ENCODE data around the gene SULT2B1.
"Not testable (repeated sequence)": the region's sequence is repeated elsewhere in the genome, so short reads cannot be mapped to it uniquely, and the experiment has no call there.

The SULT2B1 gene

DNA sequence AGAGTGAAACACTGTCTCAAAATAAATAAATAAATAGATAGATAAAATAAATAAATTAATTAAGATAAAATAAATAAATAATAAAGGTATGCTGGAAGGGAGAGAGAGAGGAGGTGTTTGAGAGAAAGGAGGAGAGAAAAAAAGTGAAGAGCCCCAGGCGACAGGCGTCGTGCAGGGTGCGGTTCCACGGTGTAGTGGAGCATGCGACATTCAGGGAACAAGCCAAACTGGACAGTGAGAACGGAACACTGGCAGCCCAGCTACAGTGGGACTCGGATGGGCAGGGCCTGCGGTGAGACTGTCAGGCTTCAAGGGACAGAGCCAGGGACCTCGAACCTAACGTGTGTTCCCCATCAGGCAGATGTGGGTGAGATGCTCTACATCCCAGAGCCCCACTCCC, 9.4 kb downstream of the SULT2B1 start:
- DNase-seq: no peak

DNA sequence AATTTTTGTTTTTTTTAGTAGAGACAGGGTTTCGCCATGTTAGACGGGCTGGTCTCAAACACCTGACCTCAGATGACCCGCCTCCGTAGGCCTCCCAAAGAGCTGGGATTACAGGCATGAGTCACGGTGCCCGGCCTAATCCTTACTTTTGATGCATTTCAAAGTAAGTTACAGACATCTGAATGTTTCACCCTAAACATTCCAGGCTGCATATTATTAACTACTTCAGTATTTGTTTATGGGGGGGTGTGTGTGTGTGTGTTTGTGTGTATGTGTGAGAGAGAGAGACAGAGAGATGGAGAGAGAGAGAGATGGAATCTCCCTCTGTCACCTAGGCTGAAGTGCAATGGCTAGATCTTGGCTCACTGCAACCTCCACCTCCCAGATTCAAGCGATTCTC, 13.1 kb downstream of the SULT2B1 start:
- DNase-seq: peak; percentile 90

DNA sequence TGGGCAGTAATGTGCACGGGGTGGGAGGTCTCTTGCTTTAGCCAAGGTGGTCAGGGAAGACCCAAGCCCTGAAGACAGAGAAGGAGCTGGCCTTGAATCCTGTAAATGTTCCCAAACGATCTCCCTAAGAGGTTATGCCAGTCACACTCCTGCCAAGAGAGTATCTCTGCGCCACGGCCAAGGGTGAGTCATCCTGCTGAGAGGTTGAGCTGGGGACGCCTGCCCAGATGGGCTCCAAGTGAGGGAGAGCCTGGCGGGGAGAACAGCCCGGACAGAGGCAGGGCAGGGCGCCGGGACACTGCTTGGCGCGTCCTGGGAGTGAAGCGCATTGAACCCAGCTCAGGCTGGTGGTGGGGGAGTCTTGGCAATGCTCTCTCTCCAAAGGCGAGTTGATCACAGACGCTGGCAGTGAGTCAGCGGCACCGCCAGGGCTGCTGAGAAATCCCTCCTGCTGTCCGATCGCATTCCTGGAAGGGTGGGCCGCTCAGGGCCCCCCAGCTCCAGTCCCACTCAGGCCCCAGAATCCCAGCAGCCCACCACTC, 16.4 kb downstream of the SULT2B1 start:
- DNase-seq: peak; percentile 97

DNA sequence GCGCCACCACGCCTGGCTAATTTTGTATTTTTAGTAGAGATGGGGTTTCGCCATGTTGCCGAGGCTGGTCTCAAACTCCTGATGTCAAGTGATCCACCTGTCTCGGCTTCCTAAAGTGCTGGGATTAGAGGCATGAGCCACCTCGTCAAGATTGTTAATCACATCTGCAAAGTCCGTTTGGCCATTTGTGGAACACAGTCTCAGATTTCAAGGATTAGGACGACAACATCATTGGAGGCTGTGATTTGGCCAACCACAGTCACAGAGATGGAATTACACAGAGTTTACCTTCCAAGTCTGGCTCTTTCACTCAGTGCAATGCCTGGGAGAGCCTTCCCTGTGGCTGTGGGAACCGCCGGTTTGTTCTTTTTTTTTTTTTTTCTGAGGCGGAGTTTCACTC, 17.8 kb downstream of the SULT2B1 start:
- DNase-seq: no peak

DNA sequence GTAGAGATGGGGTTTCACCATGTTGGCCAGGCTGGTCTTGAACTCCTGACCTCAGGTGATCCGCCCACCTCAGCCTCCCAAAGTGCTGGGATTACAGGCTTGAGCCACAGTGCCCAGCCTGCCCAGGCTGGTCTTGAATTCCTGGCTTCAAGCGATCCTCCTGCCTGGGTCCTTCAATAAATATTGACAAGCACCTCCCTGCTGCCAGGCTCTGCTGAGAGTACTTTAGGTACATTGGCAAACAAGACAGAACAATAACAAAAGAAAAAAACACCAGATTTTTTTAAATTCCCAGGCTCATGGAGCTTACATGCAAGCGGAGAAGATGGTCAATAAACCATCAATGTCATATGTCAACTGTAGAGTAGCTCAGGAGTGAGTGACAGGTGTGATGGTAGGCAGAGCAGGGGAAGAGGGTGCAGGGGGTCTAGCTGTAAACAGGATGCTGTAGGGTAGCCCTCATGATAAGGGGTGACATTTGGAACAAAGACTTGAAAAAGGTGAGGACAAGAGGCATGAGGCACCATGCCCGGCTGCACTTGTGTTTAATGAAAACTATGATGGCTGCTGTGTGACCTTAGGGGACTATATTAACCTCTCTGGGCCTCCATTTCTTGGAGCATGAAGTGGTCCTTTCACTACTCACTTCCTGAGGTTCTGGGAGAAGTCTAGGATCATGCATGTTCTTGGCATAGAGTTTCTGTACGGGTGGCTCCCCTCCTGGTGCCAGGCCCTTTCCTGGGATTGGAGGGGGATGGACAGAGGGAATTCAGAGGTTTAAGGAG, 19.6 kb downstream of the SULT2B1 start:
- no peak for DNase-seq

DNA sequence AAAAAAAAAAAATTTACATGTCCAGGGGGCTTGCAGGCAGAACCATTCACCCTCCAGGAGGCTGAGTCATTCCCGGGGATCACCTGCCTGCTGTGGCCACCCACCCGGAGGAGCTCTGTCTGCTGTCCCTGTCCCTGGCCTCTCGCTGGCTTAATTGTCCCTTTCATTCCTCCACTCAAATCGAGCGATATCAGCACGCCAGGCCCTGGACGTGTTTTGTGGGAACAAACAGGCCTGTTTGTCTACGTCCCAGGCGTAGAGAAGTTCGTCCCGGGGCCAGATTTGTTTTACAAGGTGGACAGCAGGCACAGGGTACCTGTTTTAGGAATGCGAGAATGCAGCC, 21.2 kb downstream of the SULT2B1 start:
- no peak for DNase-seq

DNA sequence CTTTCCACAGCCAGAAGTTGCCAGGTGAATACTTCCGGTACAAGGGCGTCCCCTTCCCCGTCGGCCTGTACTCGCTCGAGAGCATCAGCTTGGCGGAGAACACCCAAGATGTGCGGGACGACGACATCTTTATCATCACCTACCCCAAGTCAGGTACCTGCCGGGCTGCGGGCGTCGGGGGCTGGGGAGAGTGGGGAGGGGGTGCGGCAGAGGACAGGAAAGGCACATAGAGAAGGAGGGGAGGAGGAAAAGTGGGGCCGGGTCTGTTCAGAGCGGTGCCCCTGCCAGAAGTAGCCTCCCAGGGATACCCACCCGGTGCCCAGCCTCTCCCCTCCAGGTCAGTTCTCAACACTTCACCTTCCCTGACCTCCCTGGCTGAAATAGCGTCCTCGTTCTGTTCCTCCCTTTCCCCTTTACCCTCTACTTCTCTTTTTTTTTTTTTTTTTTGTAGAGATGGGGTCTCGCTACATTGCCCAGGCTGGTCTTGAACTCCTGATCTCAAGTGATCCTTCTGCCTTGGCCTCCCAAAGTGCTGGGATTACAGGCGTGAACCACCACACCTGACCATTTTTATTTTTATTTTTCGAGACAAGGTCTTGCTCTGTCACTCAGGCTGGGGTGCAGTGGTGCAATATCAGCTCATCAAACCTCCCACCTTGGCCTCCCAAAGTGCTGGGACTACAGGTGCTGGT, 24.1 kb downstream of the SULT2B1 start:
- DNase-seq: no peak

DNA sequence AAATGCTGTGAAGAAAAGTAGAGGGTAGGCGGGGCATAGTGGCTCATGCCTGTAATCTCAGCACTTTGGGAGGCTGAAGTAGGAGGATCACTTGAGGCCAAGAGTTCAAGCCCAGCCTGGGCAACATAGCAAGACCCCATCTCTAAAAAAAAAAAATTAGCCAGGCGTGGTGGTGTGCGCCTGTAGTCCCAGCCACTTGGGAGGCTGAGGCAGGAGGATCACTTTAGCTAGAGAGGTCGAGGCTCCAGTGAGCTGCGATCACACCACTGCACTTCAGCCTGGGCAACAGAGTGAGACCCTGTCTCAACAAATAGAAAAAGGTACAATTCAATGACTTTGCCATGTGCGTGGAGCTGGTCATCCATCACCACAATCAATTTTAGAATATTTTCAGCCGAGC, 25.9 kb downstream of the SULT2B1 start:
- not testable (repeated sequence) for DNase-seq

DNA sequence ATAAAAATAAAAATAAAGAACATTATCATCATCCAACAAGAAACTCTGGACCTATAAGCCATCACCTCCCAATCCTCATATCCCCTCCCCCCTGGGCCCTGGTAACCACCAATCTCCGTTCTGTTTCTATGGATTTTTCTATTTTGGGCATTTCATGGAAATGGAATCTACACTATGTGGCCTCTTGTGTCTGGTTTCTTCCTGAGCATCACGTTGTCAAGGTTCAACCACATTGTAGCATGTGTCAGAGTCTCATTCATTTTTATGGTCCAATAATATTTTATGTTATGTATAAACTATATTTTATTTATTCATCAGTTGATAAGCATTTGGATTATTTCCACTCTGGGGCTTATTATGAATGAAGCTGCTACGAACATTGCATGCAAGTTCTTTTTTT, 26.9 kb downstream of the SULT2B1 start:
- peak; percentile 34 for DNase-seq

DNA sequence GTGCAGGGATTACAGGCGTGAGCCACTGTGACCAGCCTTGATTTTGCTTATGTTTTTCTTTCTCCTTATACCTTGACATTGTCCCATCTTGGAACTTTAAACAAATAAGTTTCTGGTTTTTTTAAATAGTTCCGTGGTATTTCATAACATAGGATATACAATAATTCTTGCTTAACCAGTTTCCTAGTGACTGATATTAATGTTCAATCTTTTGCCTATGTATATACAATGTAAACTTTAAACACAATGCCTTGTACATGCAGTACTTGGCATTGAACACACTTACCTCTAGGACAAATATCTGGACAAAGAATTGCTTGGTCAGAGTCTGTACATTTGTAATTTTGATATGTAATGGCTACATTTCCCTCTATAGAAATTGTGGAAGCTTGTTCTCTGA, 30.2 kb downstream of the SULT2B1 start:
- DNase-seq: no peak

DNA sequence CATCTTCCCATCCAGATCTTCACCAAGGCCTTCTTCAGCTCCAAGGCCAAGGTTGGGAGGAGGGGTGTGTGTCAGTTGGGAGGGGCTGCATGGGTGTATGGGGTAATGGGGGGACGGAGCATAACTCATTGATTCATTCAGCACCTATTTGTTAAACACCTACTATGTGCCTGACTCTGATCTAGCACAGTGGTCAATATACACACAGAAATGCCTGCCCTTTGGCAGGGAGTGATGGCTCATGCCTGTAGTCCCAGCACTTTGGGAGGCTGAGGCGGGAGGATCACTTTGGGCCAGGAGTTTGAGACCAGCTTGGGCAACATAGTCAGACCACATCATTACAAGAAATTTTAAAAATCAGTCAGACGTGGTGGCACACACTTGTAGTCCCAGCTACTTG, 35.4 kb downstream of the SULT2B1 start:
- no peak for DNase-seq

DNA sequence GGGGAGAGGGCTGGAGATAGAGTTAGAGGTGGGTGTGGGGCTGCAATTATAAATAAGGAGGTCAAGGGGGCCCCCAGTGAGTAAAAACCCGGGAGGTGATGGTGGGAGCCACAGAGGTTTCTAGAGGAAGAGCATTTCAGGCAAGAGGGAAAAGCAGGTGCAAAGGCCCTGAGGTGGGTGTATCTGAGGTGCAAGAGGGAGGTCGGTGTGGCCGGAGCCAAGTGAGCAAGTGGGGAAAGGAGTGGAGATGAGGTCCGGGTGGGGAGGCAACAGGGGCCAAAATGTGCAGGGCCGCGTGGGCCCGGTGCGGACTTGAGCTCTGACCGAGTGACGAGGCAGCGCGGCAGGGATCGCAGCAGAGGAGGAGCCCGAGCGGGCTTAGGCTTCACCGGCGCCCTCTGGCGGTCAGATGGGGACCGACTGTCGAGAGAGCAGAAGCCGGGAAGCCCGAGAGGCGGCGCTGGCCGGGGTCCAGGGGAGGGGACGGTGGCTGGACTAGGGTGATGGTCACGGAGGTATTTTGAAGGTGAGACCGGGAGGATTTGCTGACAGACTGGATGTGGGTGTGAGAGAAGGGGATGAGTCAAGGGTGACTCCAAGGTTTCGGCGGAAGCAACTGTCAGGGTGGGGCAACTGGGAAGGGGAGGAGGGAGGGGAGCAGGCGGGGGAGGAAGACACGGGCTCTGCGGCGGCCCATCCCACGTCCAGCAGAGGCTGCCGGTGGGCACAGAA, 36.9 kb downstream of the SULT2B1 start:
- peak; percentile 86 for DNase-seq

DNA sequence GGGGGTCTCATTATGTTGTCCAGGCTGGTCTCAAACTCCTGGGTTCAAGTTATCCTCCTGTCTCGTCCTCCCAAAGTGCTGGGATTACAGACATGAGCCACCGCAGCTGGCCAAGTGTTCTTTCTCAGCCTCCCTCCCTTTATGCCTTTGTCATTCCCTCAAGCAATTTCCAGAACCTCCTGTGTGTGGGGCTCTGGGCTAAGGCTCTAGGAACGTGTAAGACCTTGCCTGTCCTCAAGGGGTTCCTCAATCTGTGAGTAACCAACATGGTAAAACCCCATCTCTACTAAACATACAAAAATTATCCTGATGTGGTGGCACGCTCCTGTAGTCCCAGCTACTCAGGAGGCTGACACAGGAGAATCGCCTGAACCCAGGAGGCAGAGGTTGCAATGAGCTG, 39.0 kb downstream of the SULT2B1 start:
- DNase-seq: peak; percentile 28

DNA sequence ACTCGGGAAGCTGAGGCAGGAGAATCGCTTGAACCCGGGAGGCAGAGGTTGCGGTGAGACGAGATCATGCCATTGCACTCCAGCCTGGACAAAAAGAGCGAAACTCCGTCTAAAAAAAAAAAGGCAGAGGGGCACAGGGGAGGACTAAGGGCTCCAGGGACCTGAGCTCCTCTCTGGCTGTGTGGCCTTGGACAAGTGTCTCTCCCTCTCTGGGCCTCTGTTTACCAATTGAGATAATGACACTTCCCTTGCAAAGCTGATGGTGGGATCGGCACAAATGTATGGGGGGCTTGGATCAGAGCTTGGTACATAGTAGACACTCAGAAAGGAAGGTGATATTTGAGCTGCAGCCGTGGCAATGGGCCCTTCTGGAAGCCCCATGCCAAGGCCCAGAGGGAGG, 43.2 kb downstream of the SULT2B1 start:
- no peak for DNase-seq

DNA sequence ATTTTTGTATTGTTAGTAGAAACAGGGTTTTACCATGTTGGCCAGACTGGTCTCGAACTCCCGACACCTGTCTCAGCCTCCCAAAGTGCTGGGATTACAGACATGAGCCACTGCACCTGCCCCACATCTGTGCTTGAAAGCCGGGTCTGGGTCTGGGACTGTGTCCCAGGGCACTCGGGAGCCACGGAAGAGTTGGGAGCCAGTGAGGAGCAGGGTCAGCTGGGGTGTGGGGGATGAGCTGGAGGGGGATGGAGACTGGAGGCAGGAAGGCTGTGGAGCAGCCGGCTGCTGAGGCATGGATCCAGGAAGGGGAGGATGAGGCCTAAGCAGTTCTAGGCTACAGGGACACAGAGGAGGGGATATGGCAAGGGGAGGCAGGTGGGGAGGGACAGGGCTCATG, 43.9 kb downstream of the SULT2B1 start:
- DNase-seq: no peak

DNA sequence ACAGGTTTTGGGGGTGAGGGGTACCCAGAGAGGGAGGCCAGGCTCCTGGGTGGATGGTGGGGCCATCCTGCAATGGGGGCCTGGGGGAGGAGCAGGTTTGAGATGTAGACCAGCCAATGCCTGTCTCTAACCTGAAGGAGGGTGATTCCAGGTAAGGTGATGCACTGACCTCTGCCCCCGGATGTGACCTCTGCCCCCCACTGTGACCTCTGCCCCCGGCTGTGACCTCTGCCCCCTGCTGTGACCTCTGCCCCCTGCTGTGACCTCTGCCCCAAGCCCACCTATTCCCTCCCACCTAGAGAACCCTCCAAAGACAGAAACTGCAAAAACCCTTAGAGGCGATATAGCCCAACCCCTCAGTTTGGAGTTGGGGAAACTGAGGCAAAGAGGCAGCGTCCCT, 44.3 kb downstream of the SULT2B1 start:
- DNase-seq: no peak

DNA sequence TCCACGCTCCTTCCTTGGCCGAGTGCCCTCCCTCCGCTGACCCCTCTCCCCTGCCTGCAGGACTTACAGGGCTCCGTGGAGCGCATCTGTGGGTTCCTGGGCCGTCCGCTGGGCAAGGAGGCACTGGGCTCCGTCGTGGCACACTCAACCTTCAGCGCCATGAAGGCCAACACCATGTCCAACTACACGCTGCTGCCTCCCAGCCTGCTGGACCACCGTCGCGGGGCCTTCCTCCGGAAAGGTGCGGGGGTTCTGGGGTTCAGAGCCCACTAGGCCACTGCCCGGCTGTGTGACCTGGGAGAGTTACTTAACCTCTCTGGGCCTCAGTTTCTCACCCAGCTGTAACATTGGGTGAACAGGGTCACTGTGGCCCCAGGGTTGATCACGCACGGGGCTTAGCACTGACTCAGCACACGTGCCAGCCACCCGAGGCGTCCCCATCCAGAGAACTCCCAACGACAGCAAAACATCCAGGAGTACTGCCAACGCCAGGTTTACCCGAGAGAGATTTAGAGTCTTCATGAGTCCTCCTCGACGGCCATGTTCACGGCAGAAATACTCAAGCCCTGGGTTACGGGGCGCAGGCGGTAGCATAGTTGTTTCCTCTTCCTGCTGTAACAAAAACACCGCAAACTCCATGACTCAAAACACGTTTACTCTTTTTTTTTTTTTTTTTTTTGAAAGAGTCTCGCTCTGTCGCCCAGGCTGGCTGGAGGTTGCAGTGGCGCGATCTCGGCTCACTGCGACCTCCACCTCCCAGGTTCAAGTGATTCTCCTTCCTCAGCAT, 44.9 kb downstream of the SULT2B1 start:
- DNase-seq: no peak

DNA sequence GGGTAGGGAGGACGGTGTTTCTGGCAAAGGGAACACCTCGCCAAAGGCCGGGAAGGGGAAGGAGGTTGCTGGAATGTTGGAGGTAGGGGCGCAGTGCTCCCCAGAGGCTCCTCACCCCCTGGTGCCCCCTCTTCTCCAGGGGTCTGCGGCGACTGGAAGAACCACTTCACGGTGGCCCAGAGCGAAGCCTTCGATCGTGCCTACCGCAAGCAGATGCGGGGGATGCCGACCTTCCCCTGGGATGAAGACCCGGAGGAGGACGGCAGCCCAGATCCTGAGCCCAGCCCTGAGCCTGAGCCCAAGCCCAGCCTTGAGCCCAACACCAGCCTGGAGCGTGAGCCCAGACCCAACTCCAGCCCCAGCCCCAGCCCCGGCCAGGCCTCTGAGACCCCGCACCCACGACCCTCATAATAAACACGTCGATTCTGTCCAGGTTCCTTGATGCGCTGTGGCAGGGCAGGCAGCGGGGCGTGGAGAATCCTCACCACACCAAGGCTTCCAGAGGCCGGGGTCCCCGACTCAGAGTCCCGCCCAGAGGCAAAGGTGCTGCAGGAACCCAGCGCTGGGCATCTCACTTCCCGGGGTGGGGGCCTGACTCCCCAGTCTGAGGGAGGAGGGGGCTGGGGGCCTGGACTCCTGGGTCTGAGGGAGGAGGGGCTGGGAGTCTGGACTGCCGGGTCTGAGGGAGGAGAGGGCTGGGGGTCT, 47.2 kb downstream of the SULT2B1 start:
- DNase-seq: no peak

DNA sequence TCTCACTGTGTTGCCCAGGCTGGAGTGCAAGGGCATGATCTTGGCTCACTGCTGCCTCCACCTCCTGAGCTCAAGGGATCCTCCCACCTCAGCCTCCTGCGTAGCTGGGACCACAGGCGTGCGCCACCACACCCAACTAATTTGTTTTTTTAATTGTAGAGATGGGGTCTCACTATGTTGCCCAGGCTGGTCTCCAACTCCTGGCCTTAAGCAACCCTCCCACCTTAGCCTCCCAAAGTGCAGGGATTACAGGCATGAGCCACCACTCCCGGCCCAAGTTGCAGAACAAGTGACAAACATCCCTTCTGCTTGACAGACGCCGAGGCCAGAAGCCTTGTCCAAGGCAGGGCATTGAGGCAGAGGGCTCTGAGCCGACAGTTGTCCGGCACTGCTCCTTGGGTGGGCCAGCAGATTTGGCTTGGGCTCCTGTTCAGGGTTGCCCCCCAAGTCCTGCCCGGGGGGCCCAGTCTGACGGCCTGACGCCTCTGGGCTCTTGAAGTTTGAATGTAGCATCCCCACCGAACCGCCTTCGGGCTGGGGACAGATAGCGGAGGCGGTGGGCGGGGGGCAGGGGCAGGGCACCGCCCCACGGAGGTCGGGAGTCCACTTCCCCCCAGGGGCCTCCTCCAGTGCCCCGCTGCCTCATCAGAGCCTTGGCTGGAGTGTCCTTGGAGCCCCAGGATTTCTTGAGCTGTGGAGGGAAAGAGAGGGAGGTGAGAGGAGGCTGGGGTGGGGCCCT, 48.9 kb downstream of the SULT2B1 start:
- DNase-seq: no peak

DNA sequence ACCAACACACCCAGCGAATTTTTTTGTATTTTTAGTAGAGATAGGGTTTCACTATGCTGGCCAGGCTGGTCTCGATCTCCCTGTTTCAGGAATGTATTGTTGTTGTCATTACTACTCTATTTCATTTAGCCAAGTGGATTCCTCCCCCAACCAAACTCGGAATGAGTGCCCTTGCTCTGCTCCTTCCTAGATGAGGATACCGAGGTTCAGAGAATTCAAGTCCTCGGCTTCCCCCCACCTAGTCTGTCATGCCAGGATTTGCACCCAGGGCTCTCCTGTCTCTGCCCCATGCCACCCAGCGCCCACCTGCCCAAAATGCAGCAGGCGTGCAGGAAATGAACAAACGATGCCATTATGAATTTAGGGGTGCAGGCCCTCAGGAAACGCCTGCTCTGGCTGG, 51.0 kb downstream of the SULT2B1 start:
- no peak for DNase-seq

DNA sequence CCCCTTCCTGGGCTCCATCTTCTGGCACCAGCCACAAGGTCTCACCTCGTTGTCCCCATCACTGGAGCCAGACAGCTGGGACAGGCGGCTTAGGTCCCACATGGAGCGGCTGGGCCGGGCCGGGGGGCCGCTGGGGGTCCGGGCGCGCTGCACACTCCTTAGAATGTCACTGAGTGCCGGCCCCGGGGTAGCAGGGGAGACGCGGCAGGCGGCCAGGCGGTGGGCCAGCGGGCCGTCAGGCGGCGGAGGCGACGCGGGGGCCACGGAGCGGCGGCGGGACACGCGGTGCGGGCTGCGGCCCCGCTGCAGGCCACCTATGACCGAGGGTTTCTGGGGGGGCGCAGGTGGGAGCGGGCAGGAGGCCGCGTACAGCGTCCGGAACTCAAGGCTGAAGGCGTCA, 51.5 kb downstream of the SULT2B1 start:
- no peak for DNase-seq

DNA sequence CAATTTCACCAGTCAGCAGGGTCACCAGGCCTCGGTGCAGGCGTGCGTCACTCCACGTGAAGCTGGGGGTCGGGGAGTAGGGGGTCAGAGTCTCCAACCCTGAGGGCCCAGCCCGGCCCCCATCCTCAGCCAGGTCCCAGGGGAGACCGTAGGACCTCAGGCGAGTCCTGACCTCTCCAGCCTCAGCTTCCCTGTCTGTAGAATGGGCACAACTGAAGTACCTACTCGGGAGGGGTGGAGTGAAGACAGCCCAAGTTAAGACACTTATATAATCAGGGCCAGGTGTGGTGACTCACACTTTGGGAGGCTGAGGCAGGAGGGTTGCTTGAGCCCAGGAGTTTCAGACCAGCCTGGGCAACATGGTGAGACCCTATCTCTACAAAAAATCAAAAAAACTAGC, 51.9 kb downstream of the SULT2B1 start:
- DNase-seq: no peak

Measured in EL (cell line).